Mesendoderm (in vitro differentiated cells): Measurements from ENCODE around the gene INPP5B.

ENCODE experiments used
- DNase-seq: peaks from one replicate; pipeline ENCODE4 v3.0.0; 2013
- H2AK5ac ChIP-seq: 2 replicates; pipeline ENCODE4 v1.6.1; 2013; ENCODE audit warnings: low read length, inconsistent platforms
- H2BK120ac ChIP-seq: 2 replicates; pipeline ENCODE4 v1.6.1; 2013; ENCODE audit warnings: low read depth, mild to moderate bottlenecking, low read length, moderate library complexity, mixed read lengths
- H2BK15ac ChIP-seq: replicated peaks from 2 replicates; pipeline ENCODE4 v1.6.1; 2013; ENCODE audit warnings: low read depth, mild to moderate bottlenecking, moderate library complexity
- H2BK5ac ChIP-seq: 2 replicates; pipeline ENCODE4 v1.6.1; 2013; ENCODE audit warnings: low read length, inconsistent platforms
- H3K18ac ChIP-seq: 2 replicates; pipeline ENCODE4 v1.6.1; 2013; ENCODE audit warnings: mild to moderate bottlenecking, low read length, mixed read lengths
- H3K23ac ChIP-seq: one replicate; pipeline ENCODE4 v1.6.1; 2013; ENCODE audit warnings: low read length
- H3K27ac ChIP-seq: 2 replicates; pipeline ENCODE4 v1.5.1; 2013; ENCODE audit warnings: low read depth, mild to moderate bottlenecking, inconsistent platforms, low read length, moderate library complexity
- H3K27me3 ChIP-seq: 2 replicates; pipeline ENCODE4 v1.6.1; 2013; ENCODE audit warnings: low read length, control low read depth, mild to moderate bottlenecking, inconsistent platforms; ENCODE audit not compliant: insufficient read depth, poor library complexity
- H3K36me3 ChIP-seq: 2 replicates; pipeline ENCODE4 v1.6.1; 2013; ENCODE audit warnings: low read length, inconsistent platforms; ENCODE audit not compliant: control insufficient read depth, insufficient read depth
- H3K4ac ChIP-seq: one replicate; pipeline ENCODE4 v1.6.1; 2013; ENCODE audit warnings: low read depth, mild to moderate bottlenecking, low read length, moderate library complexity
- H3K4me1 ChIP-seq: 2 replicates; pipeline ENCODE4 v1.6.1; 2013; ENCODE audit warnings: low read depth, low read length, inconsistent platforms; ENCODE audit not compliant: control insufficient read depth
- H3K4me2 ChIP-seq: 2 replicates; pipeline ENCODE4 v1.6.1; 2013; ENCODE audit warnings: low read length
- H3K4me3 ChIP-seq: 2 replicates; pipeline ENCODE4 v1.5.1; 2013; ENCODE audit warnings: mild to moderate bottlenecking, low read length
- H3K56ac ChIP-seq: one replicate; pipeline ENCODE4 v1.6.1; 2013; ENCODE audit warnings: low read length
- H3K79me1 ChIP-seq: 2 replicates; pipeline ENCODE4 v1.6.1; 2013; ENCODE audit warnings: low read length, inconsistent platforms
- H3K79me2 ChIP-seq: 2 replicates; pipeline ENCODE4 v1.6.1; 2013; ENCODE audit warnings: mild to moderate bottlenecking, low read length; ENCODE audit not compliant: control insufficient read depth, insufficient read depth
- H3K9ac ChIP-seq: 2 replicates; pipeline ENCODE4 v1.6.1; 2013; ENCODE audit warnings: low read length, inconsistent platforms
- H4K5ac ChIP-seq: one replicate; pipeline ENCODE4 v1.6.1; 2013; ENCODE audit warnings: low read length
- H4K8ac ChIP-seq: one replicate; pipeline ENCODE4 v1.6.1; 2013; ENCODE audit warnings: low read depth, mild to moderate bottlenecking, control low read depth, low read length, moderate library complexity
- WGBS: extraction: QIAGEN DNeasy Blood & Tissue Kit; methylation state at CpG from one replicate; pipeline ENCODE4 v1.1.7; 2013; ENCODE audit warnings: low lambda C conversion rate, missing lambda C conversion rate; ENCODE audit not compliant: insufficient coverage; ENCODE audit errors: extremely low coverage; 5-methylcytosine and 5-hydroxymethylcytosine counted together

Gene INPP5B

GRCh38 chr1:37849480-37849879 lies 97.4 kb downstream of the INPP5B start:
- Histone ChIP-seq H3K4me1 (no peaks in the 10 kb centered on the region), H3K56ac (no peak overlapping the region), H3K4me2 (no peak overlapping the region), H3K18ac (no peak overlapping the region), H2BK5ac (no peak overlapping the region), H3K79me2 (peaks cover 14% of the 10 kb centered on the region), H3K79me1 (peaks cover 22% of the 10 kb centered on the region), H3K4me3 (no peak overlapping the region), H3K23ac (no peak overlapping the region), H3K4ac (no peak overlapping the region), H4K5ac (no peak overlapping the region), H3K27ac (no peak overlapping the region), H3K27me3 (no peaks in the 10 kb centered on the region), H3K36me3 (peaks cover 2% of the 10 kb centered on the region), H4K8ac (no peak overlapping the region), H2BK15ac (no peak overlapping the region), H3K9ac (no peak overlapping the region), H2BK120ac (no peak overlapping the region), H2AK5ac (no peak overlapping the region)
- no CpG with 5 or more reads among the region's 3 CpGs for WGBS
- no peak for DNase-seq

GRCh38 chr1:37846647-37847339 lies 100.1 kb downstream of the INPP5B start:
- Histone ChIP-seq H3K36me3 (peaks cover 2% of the 10 kb centered on the region), H2BK15ac (no peak overlapping the region), H3K4me1 (no peaks in the 10 kb centered on the region), H2BK120ac (no peak overlapping the region), H2AK5ac (no peak overlapping the region), H3K9ac (no peak overlapping the region), H4K8ac (no peak overlapping the region), H3K4me3 (no peak overlapping the region), H3K79me1 (peaks cover 12% of the 10 kb centered on the region), H3K79me2 (peaks cover 11% of the 10 kb centered on the region), H4K5ac (no peak overlapping the region), H3K27me3 (no peaks in the 10 kb centered on the region), H3K56ac (no peak overlapping the region), H3K23ac (no peak overlapping the region), H3K27ac (no peak overlapping the region), H3K4ac (no peak overlapping the region), H3K18ac (no peak overlapping the region), H3K4me2 (no peak overlapping the region), H2BK5ac (no peak overlapping the region)
- no peak for DNase-seq
- WGBS = no CpG with 5 or more reads among the region's 4 CpGs

GRCh38 chr1:37845786-37846185 lies 101.1 kb downstream of the INPP5B start:
- Histone ChIP-seq H2AK5ac (no peak overlapping the region), H2BK15ac (no peak overlapping the region), H3K36me3 (peaks cover 2% of the 10 kb centered on the region), H3K4me3 (no peak overlapping the region), H3K23ac (no peak overlapping the region), H3K27me3 (no peaks in the 10 kb centered on the region), H3K4me1 (no peaks in the 10 kb centered on the region), H3K4me2 (no peak overlapping the region), H4K5ac (no peak overlapping the region), H3K9ac (no peak overlapping the region), H3K4ac (no peak overlapping the region), H4K8ac (no peak overlapping the region), H3K27ac (no peak overlapping the region), H3K79me2 (peaks cover 8% of the 10 kb centered on the region), H2BK5ac (no peak overlapping the region), H2BK120ac (no peak overlapping the region), H3K79me1 (peaks cover 9% of the 10 kb centered on the region), H3K56ac (no peak overlapping the region), H3K18ac (no peak overlapping the region)
- DNase-seq = no peak
- WGBS = no CpG with 5 or more reads among the region's 3 CpGs

- H3K79me1 ChIP-seq = peaks cover 7% of the 10 kb centered on the region
- H2BK120ac ChIP-seq = no peak overlapping the region
- H2AK5ac ChIP-seq = no peak overlapping the region
- H2BK15ac ChIP-seq = no peak overlapping the region
- no peak overlapping the region for H4K8ac ChIP-seq
- H3K4me1 ChIP-seq = no peaks in the 10 kb centered on the region
- no peak overlapping the region for H3K18ac ChIP-seq
- no peak overlapping the region for H3K27ac ChIP-seq
- WGBS = no CpG with 5 or more reads among the region's 5 CpGs
- no peak overlapping the region for H3K9ac ChIP-seq
- no peaks in the 10 kb centered on the region for H3K27me3 ChIP-seq
- H3K23ac ChIP-seq = no peak overlapping the region
- DNase-seq = no peak
- no peak overlapping the region for H4K5ac ChIP-seq
- no peak overlapping the region for H3K4me3 ChIP-seq
- H3K56ac ChIP-seq = no peak overlapping the region
- H2BK5ac ChIP-seq = no peak overlapping the region
- no peak overlapping the region for H3K4ac ChIP-seq
- H3K4me2 ChIP-seq = no peak overlapping the region
- peaks cover 8% of the 10 kb centered on the region for H3K79me2 ChIP-seq
- H3K36me3 ChIP-seq = peaks cover 2% of the 10 kb centered on the region
Measured at GRCh38 chr1:37845049-37845646, 101.7 kb downstream of the INPP5B start.

- no peak overlapping the region for H2BK5ac ChIP-seq
- peaks cover 6% of the 10 kb centered on the region for H3K79me1 ChIP-seq
- no peak overlapping the region for H2BK15ac ChIP-seq
- H3K4me1 ChIP-seq = no peaks in the 10 kb centered on the region
- no peaks in the 10 kb centered on the region for H3K27me3 ChIP-seq
- no peak overlapping the region for H2BK120ac ChIP-seq
- no peak overlapping the region for H3K18ac ChIP-seq
- H3K4me2 ChIP-seq = no peak overlapping the region
- H4K8ac ChIP-seq = no peak overlapping the region
- peaks cover 3% of the 10 kb centered on the region for H3K36me3 ChIP-seq
- no peak overlapping the region for H3K27ac ChIP-seq
- DNase-seq = no peak
- H2AK5ac ChIP-seq = no peak overlapping the region
- H4K5ac ChIP-seq = no peak overlapping the region
- H3K9ac ChIP-seq = no peak overlapping the region
- H3K79me2 ChIP-seq = peaks cover 4% of the 10 kb centered on the region
- no peak overlapping the region for H3K4ac ChIP-seq
- no peak overlapping the region for H3K4me3 ChIP-seq
- no peak overlapping the region for H3K23ac ChIP-seq
- H3K56ac ChIP-seq = no peak overlapping the region
Measured at GRCh38 chr1:37844536-37844935, 102.3 kb downstream of the INPP5B start.

- Histone ChIP-seq H3K36me3 (peaks cover 1% of the 10 kb centered on the region), H2BK120ac (no peak overlapping the region), H3K27ac (no peak overlapping the region), H3K4me2 (no peak overlapping the region), H3K79me1 (no peaks in the 10 kb centered on the region), H3K79me2 (no peaks in the 10 kb centered on the region), H3K9ac (no peak overlapping the region), H3K56ac (no peak overlapping the region), H2BK5ac (no peak overlapping the region), H4K8ac (no peak overlapping the region), H2BK15ac (no peak overlapping the region), H2AK5ac (no peak overlapping the region), H3K4me3 (no peak overlapping the region), H4K5ac (no peak overlapping the region), H3K23ac (no peak overlapping the region), H3K18ac (no peak overlapping the region), H3K4me1 (no peaks in the 10 kb centered on the region), H3K27me3 (no peaks in the 10 kb centered on the region), H3K4ac (no peak overlapping the region)
- no peak for DNase-seq
- WGBS = no CpG with 5 or more reads among the region's 3 CpGs
Measured at GRCh38 chr1:37841652-37842051, 105.2 kb downstream of the INPP5B start.
